Measurements from ENCODE around the gene TTC34.

DNA sequence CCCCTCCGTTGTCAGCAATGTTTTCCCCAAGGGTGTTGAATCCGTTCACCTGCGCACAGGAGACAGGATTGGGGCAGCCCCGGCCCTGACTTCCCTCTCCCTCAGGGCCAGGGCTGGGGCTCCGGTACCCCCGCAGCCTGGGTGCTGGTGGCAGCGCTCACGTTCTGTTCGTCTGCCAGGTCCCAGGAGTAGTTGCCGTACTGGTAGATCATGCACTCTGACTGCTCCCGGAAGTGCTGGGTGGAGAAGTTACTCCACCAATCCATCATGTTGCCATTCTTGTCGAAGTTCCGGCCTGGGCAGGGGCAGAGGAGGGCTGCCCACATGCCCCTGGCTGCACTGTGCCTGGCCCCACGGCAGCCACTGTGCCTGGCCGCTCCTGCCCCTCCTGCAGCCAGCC lies 208.8 kb downstream of the TTC34 start:
- TF ChIP-seq, protein P1, sequence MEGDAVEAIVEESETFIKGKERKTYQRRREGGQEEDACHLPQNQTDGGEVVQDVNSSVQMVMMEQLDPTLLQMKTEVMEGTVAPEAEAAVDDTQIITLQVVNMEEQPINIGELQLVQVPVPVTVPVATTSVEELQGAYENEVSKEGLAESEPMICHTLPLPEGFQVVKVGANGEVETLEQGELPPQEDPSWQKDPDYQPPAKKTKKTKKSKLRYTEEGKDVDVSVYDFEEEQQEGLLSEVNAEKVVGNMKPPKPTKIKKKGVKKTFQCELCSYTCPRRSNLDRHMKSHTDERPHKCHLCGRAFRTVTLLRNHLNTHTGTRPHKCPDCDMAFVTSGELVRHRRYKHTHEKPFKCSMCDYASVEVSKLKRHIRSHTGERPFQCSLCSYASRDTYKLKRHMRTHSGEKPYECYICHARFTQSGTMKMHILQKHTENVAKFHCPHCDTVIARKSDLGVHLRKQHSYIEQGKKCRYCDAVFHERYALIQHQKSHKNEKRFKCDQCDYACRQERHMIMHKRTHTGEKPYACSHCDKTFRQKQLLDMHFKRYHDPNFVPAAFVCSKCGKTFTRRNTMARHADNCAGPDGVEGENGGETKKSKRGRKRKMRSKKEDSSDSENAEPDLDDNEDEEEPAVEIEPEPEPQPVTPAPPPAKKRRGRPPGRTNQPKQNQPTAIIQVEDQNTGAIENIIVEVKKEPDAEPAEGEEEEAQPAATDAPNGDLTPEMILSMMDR (IDR thresholded peaks at IDR 0.05) = no peak
- no peak for TF ChIP-seq POLR2AphosphoS5 (IDR thresholded peaks at IDR 0.05)
- no peak for TF ChIP-seq POLR2A (IDR thresholded peaks at IDR 0.05)
